Stimulated activated CD8-positive, alpha-beta memory T cell treated with anti-CD3 and anti-CD28 coated beads, Interleukin-15, amount 100 ng/mL, for 24 hours (primary cell): Measurements from ENCODE around the gene POMT2.
"Not testable (repeated sequence)": the region's sequence is repeated elsewhere in the genome, so short reads cannot be mapped to it uniquely, and the experiment has no call there.

Source experiments
- DNase-seq: peaks from one replicate; pipeline ENCODE4 v3.0.0-alpha.2; 2020; ENCODE audit warnings: low read depth

The POMT2 gene

GRCh38 chr14:77301103-77301502 is 19.6 kb downstream of the POMT2 start:
- no peak for DNase-seq

GRCh38 chr14:77299771-77300170 is 20.9 kb downstream of the POMT2 start:
- no peak for DNase-seq

- no peak for DNase-seq
Observed at GRCh38 chr14:77296906-77297305, 23.8 kb downstream of the POMT2 start.

GRCh38 chr14:77296155-77296554 is 24.5 kb downstream of the POMT2 start:
- no peak for DNase-seq

- DNase-seq, result no peak
Observed at GRCh38 chr14:77290705-77291104, 30.0 kb downstream of the POMT2 start.

GRCh38 chr14:77286576-77286975 is 34.1 kb downstream of the POMT2 start:
- DNase-seq, result no peak

GRCh38 chr14:77284466-77284865 is 36.2 kb downstream of the POMT2 start:
- no peak for DNase-seq

- DNase-seq, result no peak
Observed at GRCh38 chr14:77284066-77284465, 36.6 kb downstream of the POMT2 start.

- DNase-seq, result no peak
Observed at GRCh38 chr14:77281852-77282410, 38.8 kb downstream of the POMT2 start.

- DNase-seq, result not testable (repeated sequence)
Observed at GRCh38 chr14:77280921-77281320, 39.8 kb downstream of the POMT2 start.

- no peak for DNase-seq
Observed at GRCh38 chr14:77279719-77280118, 41.0 kb downstream of the POMT2 start.

GRCh38 chr14:77278461-77279230 is 42.0 kb downstream of the POMT2 start:
- DNase-seq, result no peak

GRCh38 chr14:77276959-77277358 is 43.7 kb downstream of the POMT2 start:
- no peak for DNase-seq

- DNase-seq, result no peak
Observed at GRCh38 chr14:77276295-77276935, 44.3 kb downstream of the POMT2 start.

- DNase-seq, result no peak
Observed at GRCh38 chr14:77275601-77276017, 45.1 kb downstream of the POMT2 start.

GRCh38 chr14:77275041-77275580 is 45.6 kb downstream of the POMT2 start:
- DNase-seq, result no peak

- DNase-seq, result no peak
Observed at GRCh38 chr14:77273796-77274195, 46.9 kb downstream of the POMT2 start.

- no peak for DNase-seq
Observed at GRCh38 chr14:77272261-77272660, 48.4 kb downstream of the POMT2 start.

GRCh38 chr14:77271113-77271710 is 49.5 kb downstream of the POMT2 start, which contains the start of gene NGB:
NGB (minus strand) TSS chr14:77271206; CDS start chr14:77270937, 269 bp downstream.
- DNase-seq, result no peak

- DNase-seq, result no peak
Observed at GRCh38 chr14:77270361-77271112, 50.1 kb downstream of the POMT2 start.

GRCh38 chr14:77268989-77269600 is 51.6 kb downstream of the POMT2 start:
- no peak for DNase-seq
